AG04450 (cell line): ENCODE measurements around the gene ITGB5. TPM values are rescaled to one million over a fixed set of nuclear protein-coding genes. Genes with fewer than 3 reads are reported as not detected.

Source experiments
- CTCF ChIA-PET: fragments of 300-600, 350-600 bp; formaldehyde crosslinking; extraction: SDS; loops from one replicate; lab custom pipeline; 2022; ENCODE audit warnings: antibody characterized with exemption, inconsistent platforms; lab: Charles Lee
- POLR2A ChIA-PET: fragments of 350-600 bp; formaldehyde crosslinking; extraction: SDS; loops from one replicate; lab custom pipeline; 2021; ENCODE audit warnings: antibody characterized with exemption, inconsistent platforms; lab: Yijun Ruan, JAX
- DNase-seq: peaks from one replicate; pipeline ENCODE4 v3.0.0-alpha.2; 2011; ENCODE audit warnings: low read depth, low spot score
- H3K27ac ChIP-seq: one replicate; pipeline ENCODE4 v1.5.1; 2012; ENCODE audit warnings: low read depth, low read length, control low read depth
- H3K27me3 ChIP-seq: one replicate; pipeline ENCODE4 v1.6.0; 2012; ENCODE audit warnings: low read length; ENCODE audit not compliant: control insufficient read depth, insufficient read depth
- H3K4me3 ChIP-seq: 2 replicates; pipeline ENCODE4 v1.5.1; 2011; ENCODE audit warnings: mild to moderate bottlenecking, low read depth, low read length, control low read depth
- H3K9me3 ChIP-seq: 2 replicates; pipeline ENCODE4 v1.5.1; 2012; ENCODE audit warnings: low read length; ENCODE audit not compliant: control insufficient read depth, insufficient read depth
- polyA plus RNA-seq: library from polyadenylated mRNA; depleted of rRNA; stranded (reverse); fragments of >200 nt; gene quantifications from 2 replicates; pipeline ENCODE4 v1.2.3, GENCODE V29; 2011
- TF ChIP-seq, protein P1 (sequence below): IDR thresholded peaks from 2 replicates; pipeline ENCODE4 v1.5.1; 2011; ENCODE audit warnings: low read depth, low read length, control low read depth, inconsistent platforms

The ITGB5 gene
- polyA plus RNA-seq, 1 experiment, result 127 TPM

DNA sequence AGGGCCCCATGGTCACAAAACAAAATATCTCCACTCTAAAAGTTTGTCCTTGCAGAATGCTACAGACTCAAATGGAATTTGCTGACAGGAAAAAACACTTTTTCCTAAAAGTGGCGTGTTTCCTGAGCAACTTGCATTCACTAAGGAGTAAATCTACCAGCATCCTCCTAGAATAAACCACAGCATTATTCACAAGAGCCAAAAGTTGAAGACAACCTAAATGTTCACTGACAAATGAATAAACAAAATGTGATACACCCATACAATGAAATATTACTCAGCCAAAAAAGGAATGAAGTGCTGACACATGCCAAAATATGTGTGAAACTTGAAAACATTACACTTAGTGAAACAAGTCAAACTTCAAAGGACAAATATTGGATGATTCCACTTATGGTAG is 28.9 kb downstream of the ITGB5 start:
- DNase-seq, result no peak
- peak overlapping the region; percentile 49 for H3K27ac ChIP-seq
- ChIA-PET CTCF (interaction anchor here (0.7 kb wide), 1 partner anchor 50 kb away, joined by 3 read pairs; no protein-coding TSS in a partner anchor), POLR2A (no interaction called here)
- H3K9me3 ChIP-seq, result peaks cover 9% of the 10 kb centered on the region; the same call in 1 of the 2 replicates
- no peaks in the 10 kb centered on the region for H3K27me3 ChIP-seq
- TF ChIP-seq, protein P1, sequence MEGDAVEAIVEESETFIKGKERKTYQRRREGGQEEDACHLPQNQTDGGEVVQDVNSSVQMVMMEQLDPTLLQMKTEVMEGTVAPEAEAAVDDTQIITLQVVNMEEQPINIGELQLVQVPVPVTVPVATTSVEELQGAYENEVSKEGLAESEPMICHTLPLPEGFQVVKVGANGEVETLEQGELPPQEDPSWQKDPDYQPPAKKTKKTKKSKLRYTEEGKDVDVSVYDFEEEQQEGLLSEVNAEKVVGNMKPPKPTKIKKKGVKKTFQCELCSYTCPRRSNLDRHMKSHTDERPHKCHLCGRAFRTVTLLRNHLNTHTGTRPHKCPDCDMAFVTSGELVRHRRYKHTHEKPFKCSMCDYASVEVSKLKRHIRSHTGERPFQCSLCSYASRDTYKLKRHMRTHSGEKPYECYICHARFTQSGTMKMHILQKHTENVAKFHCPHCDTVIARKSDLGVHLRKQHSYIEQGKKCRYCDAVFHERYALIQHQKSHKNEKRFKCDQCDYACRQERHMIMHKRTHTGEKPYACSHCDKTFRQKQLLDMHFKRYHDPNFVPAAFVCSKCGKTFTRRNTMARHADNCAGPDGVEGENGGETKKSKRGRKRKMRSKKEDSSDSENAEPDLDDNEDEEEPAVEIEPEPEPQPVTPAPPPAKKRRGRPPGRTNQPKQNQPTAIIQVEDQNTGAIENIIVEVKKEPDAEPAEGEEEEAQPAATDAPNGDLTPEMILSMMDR, result no peak
- no peak overlapping the region for H3K4me3 ChIP-seq

DNA sequence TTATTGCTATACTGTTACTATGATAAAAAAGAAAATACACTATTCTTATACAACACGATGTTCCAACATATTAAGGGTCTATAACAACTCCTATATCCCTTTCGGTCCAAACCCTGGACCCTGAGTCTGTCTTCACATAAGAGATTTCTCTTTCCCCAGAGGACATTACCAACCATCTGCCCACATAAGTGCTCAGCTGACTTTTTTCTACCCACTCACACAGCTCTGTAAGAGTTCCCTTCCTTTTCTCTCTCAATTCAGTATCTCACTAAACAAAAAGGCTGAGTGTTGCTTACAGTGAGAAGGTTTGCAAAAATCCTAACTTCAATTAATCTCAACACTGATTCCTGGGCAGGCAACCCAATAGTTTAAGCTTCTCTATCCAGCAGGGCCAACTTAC is 30.5 kb downstream of the ITGB5 start:
- DNase-seq, result no peak
- CTCF ChIA-PET, result interaction anchor here (0.5 kb wide), 1 partner anchor 13 kb away, joined by 9 read pairs; no protein-coding TSS in a partner anchor
- no peaks in the 10 kb centered on the region for H3K27me3 ChIP-seq
- POLR2A ChIA-PET, result no interaction called here
- no peak overlapping the region for H3K4me3 ChIP-seq
- no peak overlapping the region for H3K27ac ChIP-seq
- H3K9me3 ChIP-seq, result peaks cover 9% of the 10 kb centered on the region; the same call in 1 of the 2 replicates
- TF ChIP-seq, protein P1, result no peak

DNA sequence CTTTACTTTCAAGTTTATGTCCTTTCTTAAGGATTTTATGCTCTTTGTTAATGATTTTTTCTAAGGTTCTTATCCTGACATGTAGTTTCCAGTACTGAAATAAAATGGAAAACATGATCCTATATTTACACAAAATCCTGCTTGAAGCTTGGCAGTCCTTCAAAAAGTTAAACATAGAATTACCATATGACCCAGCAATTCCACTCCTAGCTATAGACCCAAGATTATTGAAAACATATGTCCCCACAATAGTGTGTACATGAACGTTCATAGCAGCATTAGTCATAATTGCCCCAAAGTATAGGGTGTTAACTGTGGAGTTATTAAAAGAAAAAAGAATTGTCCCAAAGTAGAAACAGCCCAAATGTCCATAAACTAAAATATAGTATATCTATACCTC is 33.2 kb downstream of the ITGB5 start:
- 0 out of 2 replicates have a peak, but pooled peaks cover 3% of the 10 kb centered on the region for H3K9me3 ChIP-seq
- TF ChIP-seq, protein P1, result no peak
- H3K27ac ChIP-seq, result no peak overlapping the region
- CTCF ChIA-PET, result interaction anchor here (2.7 kb wide), 1 partner anchor 67 kb away, joined by 8 read pairs; no protein-coding TSS in a partner anchor
- H3K27me3 ChIP-seq, result no peaks in the 10 kb centered on the region
- peak; percentile 66 for DNase-seq
- H3K4me3 ChIP-seq, result no peak overlapping the region
- POLR2A ChIA-PET, result no interaction called here

DNA sequence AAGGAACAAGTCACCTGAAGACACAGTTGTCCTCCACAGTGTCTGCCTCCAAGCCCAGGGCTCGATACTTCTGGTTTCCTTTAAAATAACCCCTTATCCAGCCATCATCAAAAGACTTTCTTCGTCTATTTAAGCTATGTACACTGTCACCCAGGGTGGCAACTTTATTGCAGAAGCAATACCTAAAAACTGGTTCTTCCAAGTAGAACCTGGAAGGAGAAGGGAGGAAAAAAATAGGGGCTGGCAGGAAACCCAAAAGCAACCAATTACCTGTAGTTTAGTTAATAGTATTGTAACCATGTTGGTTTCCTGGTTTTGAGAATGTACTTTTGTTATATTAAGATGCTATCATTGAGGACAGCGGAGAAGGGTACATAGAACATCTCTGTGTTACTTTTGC is 33.7 kb downstream of the ITGB5 start:
- H3K9me3 ChIP-seq, result 0 out of 2 replicates have a peak, but pooled peaks cover 3% of the 10 kb centered on the region
- H3K27ac ChIP-seq, result no peak overlapping the region
- CTCF ChIA-PET, result interaction anchor here (2.7 kb wide), 1 partner anchor 66 kb away, joined by 8 read pairs; no protein-coding TSS in a partner anchor
- POLR2A ChIA-PET, result no interaction called here
- TF ChIP-seq, protein P1, result no peak
- no peak for DNase-seq
- H3K4me3 ChIP-seq, result no peak overlapping the region
- no peaks in the 10 kb centered on the region for H3K27me3 ChIP-seq

DNA sequence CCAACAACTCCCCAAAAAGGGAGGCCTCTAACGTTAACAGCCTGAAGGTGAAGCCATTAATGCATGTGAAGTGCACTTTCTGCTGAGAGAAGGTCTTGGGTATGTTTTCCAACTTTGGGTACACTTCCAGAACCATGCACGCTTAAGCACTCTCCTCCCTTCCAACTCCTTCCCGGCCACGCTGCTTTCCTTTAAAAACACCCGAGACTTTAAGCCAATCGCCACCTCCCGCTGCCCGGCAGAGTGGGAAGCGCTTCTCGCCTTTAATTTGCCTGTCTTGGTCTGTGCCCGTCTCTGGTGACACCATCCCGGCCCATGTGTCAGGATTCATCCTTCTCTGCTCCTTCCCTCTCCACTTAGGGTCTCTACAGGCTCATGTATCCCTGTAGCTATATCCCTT is 35.3 kb downstream of the ITGB5 start:
- Histone ChIP-seq H3K9me3 (0 out of 2 replicates have a peak, but pooled peaks cover 3% of the 10 kb centered on the region), H3K27me3 (no peaks in the 10 kb centered on the region), H3K27ac (no peak overlapping the region), H3K4me3 (no peak overlapping the region)
- DNase-seq, result no peak
- ChIA-PET POLR2A (no interaction called here), CTCF (interaction anchor here (2.7 kb wide), 1 partner anchor 65 kb away, joined by 8 read pairs; no protein-coding TSS in a partner anchor)
- TF ChIP-seq, protein P1, result no peak
